Activated T-helper 1 cell treated with anti-CD3 and anti-CD28 coated beads, Interleukin-2, amount 50 U/mL, for 16 hours (primary cell): ENCODE measurements around the gene LATS2.

Experiments used
- DNase-seq, 2 donors: peaks; one replicate each; pipeline ENCODE4 v3.0.0-alpha.2; 2020; ENCODE audit warnings: low read depth in 1 of 2, low spot score in 1 of 2

LATS2 gene

DNA sequence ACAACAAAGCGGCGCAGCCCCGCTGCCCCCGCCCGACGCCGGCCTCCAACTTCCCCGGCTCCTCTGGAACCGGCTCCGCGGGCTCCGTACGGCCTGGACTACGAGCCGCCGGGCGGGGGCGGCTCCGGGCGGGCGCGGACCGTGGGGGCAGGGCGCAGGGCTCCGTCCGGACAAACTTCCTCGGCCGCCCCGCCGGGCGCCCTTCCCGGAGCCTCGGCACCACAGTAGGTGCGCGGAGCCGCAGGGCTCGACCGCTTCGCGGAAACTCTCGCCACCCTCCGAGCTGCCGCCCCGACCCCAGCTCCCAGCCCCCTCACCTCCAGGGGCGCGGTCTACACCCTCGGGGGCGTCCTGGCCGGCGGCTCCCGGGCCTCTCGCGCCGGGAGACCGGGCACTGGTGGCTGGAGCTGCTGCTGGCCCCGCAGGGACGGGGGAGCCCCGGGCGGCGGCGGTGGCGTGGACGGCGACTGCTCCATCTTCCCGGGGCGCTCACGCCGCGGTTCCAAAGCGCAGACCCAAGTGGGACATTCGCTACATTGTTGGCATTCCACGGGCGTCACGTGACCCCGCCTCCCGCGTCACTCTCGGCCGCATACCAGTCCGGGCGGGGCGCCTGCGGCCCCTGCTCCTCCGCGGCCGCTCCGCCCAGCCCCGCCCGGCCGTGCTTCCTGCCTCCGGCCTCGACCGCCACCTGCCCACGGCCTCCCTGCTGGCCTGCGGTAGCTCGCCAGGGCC is at the start of gene LATS2:
LATS2 (minus strand) TSS at position 558 of the 735 bp plus-strand sequence. CDS start 15,560 bp downstream, outside the sequence.
- DNase-seq, result no peak

DNA sequence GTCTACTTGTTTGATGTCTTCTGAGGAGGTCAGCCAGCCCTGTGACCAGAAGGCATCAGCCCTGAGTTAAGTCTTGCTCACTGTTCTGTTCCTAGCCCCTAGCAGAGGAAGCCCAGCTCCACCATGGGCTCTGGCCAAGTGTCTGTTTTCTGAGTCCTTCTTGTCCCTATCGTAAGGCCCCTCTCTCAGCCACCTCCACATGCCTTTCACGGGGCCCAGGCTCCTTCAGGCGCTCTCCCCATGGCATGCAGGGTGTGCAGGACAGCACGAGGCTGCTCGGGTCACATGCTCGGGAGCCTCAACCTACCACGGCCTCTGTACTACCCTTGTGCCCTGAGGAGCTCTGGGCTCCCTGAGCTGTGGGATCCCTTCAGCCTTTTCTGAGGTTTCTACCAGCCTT is 47.8 kb upstream of the LATS2 start:
- no peak for DNase-seq

DNA sequence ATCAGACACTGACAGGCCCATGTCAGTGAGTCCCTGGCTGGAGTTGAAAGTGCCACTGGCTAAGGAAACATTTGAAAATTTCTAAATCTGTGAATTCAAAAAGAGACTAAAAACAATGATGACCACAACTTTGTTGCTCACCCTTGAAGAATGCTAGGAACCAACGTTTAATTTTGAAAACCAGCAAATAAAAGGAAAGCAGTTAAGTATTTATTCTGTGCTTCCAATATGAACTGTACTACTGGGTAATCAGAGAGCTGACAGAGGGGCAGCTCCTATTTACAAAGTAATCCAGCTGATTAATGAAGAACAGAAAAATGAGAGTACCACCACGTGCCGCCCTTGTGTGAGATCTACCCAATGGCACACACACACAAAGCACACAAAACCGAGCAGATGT is 44.7 kb upstream of the LATS2 start:
- DNase-seq, result no peak

GRCh38 chr13:21104199-21105019 is 43.0 kb upstream of the LATS2 start:
- no peak for DNase-seq

GRCh38 chr13:21101865-21102576 is 40.6 kb upstream of the LATS2 start:
- no peak for DNase-seq

DNA sequence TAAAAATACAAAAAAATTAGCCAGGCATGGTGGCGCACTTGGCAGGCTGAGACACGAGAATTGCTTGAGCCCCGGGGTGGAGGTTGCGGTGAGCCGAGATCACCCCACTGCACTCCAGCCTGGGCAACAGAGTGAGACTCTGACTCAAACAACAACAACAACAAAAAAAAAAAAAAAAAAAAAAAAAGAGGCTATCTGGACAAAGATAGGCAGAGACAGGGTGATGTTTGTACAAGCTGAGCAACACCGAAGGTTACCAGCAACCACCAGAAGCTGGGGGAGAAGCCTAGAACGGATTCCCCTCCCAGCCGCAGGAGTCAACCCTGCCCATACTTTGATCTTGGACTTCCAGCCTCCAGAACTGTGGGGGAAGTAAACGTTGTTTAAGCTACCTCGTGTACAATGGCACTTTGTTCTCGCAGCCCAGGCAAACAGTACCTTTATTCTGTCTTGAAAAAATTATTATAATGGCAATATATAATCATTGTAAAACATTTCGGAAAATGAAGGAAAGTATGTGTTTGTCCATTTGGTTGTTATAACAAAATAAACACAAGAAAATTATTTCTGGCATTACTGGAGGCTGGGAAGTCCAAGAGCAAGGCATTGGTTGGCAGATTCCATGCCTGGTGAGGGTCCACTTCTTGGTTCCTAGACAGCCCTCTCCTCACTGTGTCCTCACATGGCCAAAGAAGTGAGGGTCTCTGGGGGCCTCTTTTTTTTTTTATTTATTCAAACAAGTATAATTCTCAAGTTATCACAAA is 39.8 kb upstream of the LATS2 start:
- DNase-seq, result no peak

DNA sequence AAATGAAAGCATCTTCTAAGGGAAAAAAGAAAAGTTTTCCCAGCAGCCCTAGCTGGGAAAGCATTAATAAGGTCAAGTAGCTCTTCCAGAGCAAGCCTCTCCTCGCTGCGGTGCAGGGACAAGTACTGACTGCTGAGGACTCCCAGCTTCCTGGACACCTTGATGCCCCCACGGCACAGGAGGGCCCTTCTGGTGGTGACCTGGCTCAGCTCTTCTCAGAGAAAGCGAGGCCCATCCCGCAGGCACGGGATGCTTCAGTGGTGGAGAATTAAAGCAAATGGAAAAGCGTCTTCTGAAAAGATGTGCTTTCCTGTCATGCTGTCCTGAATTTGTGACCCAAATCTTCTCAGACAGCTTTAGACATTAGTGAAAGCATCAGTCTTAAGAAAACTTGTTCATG is 38.8 kb upstream of the LATS2 start:
- DNase-seq, result no peak

GRCh38 chr13:21095311-21095710 is 33.9 kb upstream of the LATS2 start:
- DNase-seq, result no peak

GRCh38 chr13:21089830-21090229 is 28.4 kb upstream of the LATS2 start:
- DNase-seq, result no peak

DNA sequence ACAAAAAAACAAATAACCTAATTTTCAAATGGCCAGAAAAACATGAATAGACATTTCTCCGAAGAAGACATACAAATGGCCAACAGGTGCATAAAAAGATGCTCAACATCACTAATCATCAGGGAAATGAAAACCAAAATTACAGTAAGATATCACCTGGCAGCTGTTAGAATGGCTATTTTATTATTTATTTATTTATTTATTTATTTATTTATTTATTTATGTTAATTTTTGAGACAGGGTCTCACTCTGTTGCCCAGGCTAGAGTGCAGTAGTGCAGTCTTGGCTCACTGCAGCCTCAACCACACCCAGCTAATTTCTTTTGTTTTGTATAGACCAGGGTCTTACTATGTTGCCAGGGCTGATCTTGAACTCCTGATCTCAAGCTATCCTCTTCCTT is 27.1 kb upstream of the LATS2 start:
- DNase-seq, result no peak

DNA sequence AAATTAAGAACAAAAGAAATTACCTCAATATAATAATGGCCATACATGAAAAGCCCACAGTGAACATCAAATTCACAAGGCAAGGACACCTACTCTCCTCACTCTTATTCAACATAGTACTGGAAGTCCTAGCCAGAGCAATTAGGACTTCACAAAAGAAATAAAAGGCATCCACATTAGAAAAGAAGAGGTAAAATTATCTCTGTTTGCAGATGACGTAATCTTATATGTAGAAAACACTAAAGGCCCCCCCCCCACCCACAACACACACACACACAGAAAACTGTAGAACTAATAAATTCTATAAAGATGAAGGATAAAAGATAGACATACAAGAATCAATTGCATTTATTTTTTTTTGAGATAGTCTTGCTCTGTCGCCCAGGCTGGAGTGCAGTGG is 25.5 kb upstream of the LATS2 start:
- no peak for DNase-seq

GRCh38 chr13:21081926-21082325 is 20.5 kb upstream of the LATS2 start:
- no peak for DNase-seq

- DNase-seq, result no peak
Measured at GRCh38 chr13:21080593-21080891, 19.2 kb upstream of the LATS2 start.

DNA sequence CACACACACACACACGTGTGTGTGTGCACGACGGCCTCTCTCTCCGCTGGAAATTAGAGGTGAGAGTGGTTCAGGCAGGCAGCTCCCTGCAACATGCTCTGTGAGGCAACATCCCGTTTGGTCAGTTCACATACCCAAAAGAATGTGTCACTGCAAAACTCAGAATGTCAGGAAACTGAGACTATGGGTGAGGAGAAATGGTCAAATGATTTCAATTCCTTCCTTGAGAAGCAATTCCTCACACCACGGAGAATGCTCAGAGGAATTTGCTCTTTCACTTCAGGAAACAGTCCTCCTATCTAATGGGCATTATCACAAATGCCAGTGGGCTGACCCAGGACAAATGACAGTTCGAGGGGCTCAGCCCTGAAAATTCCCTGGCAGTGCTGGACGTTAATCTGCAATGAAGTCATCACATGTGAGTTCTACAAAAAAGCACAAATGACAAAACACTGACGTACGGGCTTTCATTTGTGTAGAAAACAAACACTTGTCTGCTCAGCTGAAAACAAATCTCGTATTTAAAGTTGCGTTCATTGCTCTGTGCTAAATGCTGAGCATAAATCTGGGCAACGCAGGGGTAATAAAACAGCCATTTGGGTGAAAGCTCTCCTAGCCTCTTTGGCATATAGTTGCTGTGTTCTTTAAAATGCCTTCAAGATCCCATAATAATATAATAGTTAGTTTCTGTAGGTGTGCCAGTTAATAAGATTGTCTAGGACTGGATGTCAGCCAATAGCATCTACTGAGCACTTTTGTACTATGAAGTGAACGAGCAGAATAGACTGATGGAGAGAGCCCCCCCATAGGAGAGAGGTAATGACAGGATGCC is 18.6 kb upstream of the LATS2 start:
- DNase-seq, result no peak

DNA sequence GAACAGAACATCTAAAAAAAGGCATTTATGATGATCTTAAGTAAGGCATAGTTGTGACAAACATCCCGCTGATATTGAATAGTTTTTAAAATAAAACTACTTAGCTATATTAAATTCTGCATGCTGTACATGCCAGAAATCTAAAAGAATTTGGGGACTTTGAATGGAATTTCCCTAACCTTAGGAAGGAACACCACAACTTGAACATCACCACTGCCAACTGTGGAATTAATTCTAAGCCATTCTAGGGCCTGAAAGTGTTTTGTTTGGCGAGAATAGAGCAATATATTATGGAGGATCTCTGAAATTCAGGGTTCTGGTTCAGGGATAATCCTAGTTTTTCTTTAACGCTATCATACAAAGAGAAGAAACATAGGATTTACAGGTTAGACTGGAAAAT is 17.8 kb upstream of the LATS2 start:
- DNase-seq, result no peak

DNA sequence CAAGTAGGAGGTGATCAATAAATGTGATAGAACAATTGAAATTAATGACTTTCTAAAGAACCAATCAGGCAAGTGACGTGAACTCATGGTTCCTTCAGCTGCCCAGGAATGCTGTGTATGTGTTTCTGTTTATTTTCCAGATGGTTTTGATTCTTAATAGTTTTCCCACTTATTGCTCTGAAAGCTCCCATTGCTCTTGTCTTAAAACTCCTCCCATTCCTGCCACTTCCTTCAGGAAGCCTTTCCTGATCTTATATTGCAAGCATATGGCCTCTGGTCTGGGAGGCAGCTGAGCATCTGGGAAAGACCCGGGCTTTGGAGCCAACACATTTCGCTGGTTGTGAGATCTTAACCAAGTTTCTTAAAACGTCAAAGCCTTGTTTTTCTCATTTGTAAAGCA is 17.1 kb upstream of the LATS2 start:
- DNase-seq, result no peak

GRCh38 chr13:21077788-21078353 is 16.5 kb upstream of the LATS2 start:
- no peak for DNase-seq

DNA sequence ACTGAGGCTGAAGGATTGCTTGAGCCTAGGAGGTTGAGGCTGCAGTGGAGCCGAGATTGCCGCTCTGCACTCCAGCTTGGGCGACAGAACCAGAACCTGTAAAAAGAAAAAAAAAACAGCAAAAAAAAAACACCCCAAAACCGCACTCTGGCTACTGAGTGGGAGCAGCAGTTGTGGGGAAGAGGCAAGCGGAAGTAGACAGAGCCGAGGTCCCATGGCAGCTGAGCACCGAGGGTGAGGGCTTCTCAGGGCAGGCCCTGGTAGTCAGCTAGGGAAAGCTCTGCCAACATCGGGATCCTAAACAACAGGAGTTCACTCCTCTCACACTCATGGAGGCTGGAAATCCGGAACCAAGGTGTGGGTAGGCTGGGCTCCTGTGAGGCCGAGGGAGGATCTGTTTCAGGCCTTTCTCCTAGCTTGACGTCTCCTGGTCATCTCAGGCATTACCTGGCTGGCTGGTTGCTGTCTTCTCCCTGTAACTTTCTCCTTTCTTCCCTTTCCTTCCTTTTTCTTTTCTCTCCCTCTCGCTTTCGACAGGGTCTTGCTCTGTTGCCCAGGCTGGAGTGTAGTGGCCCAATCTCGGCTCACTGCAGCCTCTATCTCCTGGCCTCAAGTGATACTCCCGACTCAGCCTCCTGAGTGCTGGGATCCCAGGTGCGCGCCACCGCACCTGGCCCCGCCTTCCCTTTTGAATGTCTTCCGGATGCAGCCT is 15.8 kb upstream of the LATS2 start:
- no peak for DNase-seq

GRCh38 chr13:21076253-21076652 is 14.9 kb upstream of the LATS2 start:
- no peak for DNase-seq
